SU-DHL-6 (cell line): ENCODE measurements around the gene GSC.

Experiments used
- H2AFZ ChIP-seq: fragments of 200-600 bp; sonication (generic); 2 replicates; pipeline ENCODE4 v1.6.1; 2014; ENCODE audit warnings: low read depth, mild to moderate bottlenecking, moderate library complexity, mixed read lengths, antibody characterized with exemption, low read length; ENCODE audit not compliant: severe bottlenecking
- H3F3A ChIP-seq: fragments of 200-600 bp; shearing (Covaris generic); 2 replicates; pipeline ENCODE4 v1.6.0; 2016; ENCODE audit warnings: antibody characterized with exemption, mild to moderate bottlenecking; ENCODE audit not compliant: insufficient read depth
- H3K27ac ChIP-seq: fragments of 200-600 bp; sonication (generic); 2 replicates; pipeline ENCODE4 v1.5.1; 2016; ENCODE audit warnings: low read depth, mild to moderate bottlenecking, low read length, moderate library complexity, mixed read lengths
- H3K27me3 ChIP-seq: fragments of 200-600 bp; sonication (generic), shearing (Covaris generic); 2 replicates; pipeline ENCODE4 v1.6.0; 2014; ENCODE audit warnings: mild to moderate bottlenecking, low read length
- H3K36me3 ChIP-seq: fragments of 200-600 bp; sonication (generic); 2 replicates; pipeline ENCODE4 v1.6.1; 2014; ENCODE audit warnings: mild to moderate bottlenecking, low read length, mixed read lengths
- H3K4me2 ChIP-seq: fragments of 300-600, 200-600 bp; shearing (Covaris generic), sonication (generic); 2 replicates; pipeline ENCODE4 v1.6.0; 2014; ENCODE audit warnings: low read length, low read depth, mild to moderate bottlenecking; ENCODE audit not compliant: poor library complexity, severe bottlenecking
- H3K4me3 ChIP-seq: fragments of 200-600 bp; sonication (generic); 2 replicates; pipeline ENCODE4 v1.5.1; 2014; ENCODE audit warnings: antibody characterized with exemption, low read length, mild to moderate bottlenecking, mixed read lengths; ENCODE audit not compliant: insufficient read depth, poor library complexity, severe bottlenecking
- H3K79me2 ChIP-seq: fragments of 200-600 bp; sonication (generic); 2 replicates; pipeline ENCODE4 v1.6.1; 2014; ENCODE audit warnings: mild to moderate bottlenecking, low read length, moderate library complexity; ENCODE audit not compliant: insufficient read depth
- H3K9ac ChIP-seq: fragments of 200-600 bp; sonication (generic); 2 replicates; pipeline ENCODE4 v1.7.0; 2014; ENCODE audit warnings: mild to moderate bottlenecking, low read length
- H3K9me2 ChIP-seq: fragments of 200-600 bp; sonication (generic); replicated peaks from 2 replicates; pipeline ENCODE4 v1.6.1; 2014; ENCODE audit warnings: low read length; ENCODE audit not compliant: insufficient read depth
- H3K9me3 ChIP-seq: fragments of 200-600 bp; sonication (generic); 2 replicates; pipeline ENCODE4 v1.6.1; 2014; ENCODE audit warnings: low read length, mixed read lengths; ENCODE audit not compliant: insufficient read depth
- H4K20me1 ChIP-seq: fragments of 200-600 bp; sonication (generic); 2 replicates; pipeline ENCODE4 v1.6.1; 2014; ENCODE audit warnings: low read depth, mild to moderate bottlenecking, antibody characterized with exemption, low read length, moderate library complexity, mixed read lengths
- EZH2phosphoT487 ChIP-seq: fragments of 200-600 bp; sonication (generic), shearing (Covaris generic); conservative IDR thresholded peaks from 2 replicates; pipeline ENCODE4 v1.6.1; 2018; ENCODE audit warnings: mild to moderate bottlenecking, antibody characterized with exemption, low read length, moderate library complexity, mixed read lengths
- TF ChIP-seq, protein P1 (sequence below): fragments of 200-600 bp; sonication (generic); IDR thresholded peaks from one replicate; pipeline ENCODE4 v1.5.1; 2017; ENCODE audit warnings: antibody characterized with exemption, mild to moderate bottlenecking, low read length, moderate library complexity; ENCODE audit not compliant: insufficient read depth, poor library complexity, severe bottlenecking

The GSC gene

DNA sequence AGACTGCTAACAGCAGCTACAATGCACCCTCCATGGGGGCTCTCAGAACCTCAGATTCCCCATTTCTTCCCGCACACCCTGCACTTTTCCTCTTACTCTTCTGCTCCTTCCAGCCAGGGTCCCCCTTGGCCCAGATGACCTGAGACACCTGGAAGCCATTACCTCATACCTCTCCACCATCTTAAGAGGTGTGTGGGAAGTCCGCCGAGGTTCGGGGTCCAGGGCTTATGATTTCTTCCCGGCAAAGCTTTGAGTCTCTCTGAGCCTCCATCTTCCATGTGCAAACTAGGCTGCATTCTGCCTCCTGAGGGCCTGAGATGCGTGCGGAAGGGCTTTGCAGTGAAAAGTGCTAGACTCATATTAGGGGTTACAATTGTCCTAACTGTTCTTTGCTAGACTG is 5.3 kb downstream of the GSC start:
- Histone ChIP-seq H3K9ac (no peak overlapping the region), H3K27ac (no peak overlapping the region), H2AFZ (no peak overlapping the region), H3K79me2 (no peaks in the 10 kb centered on the region), H3K4me2 (no peak overlapping the region), H4K20me1 (no peaks in the 10 kb centered on the region), H3F3A (no peaks in the 10 kb centered on the region), H3K4me3 (no peak overlapping the region), H3K36me3 (no peaks in the 10 kb centered on the region), H3K27me3 (no peaks in the 10 kb centered on the region), H3K9me2 (no peaks in the 10 kb centered on the region), H3K9me3 (no peaks in the 10 kb centered on the region)
- TF ChIP-seq, protein P1, sequence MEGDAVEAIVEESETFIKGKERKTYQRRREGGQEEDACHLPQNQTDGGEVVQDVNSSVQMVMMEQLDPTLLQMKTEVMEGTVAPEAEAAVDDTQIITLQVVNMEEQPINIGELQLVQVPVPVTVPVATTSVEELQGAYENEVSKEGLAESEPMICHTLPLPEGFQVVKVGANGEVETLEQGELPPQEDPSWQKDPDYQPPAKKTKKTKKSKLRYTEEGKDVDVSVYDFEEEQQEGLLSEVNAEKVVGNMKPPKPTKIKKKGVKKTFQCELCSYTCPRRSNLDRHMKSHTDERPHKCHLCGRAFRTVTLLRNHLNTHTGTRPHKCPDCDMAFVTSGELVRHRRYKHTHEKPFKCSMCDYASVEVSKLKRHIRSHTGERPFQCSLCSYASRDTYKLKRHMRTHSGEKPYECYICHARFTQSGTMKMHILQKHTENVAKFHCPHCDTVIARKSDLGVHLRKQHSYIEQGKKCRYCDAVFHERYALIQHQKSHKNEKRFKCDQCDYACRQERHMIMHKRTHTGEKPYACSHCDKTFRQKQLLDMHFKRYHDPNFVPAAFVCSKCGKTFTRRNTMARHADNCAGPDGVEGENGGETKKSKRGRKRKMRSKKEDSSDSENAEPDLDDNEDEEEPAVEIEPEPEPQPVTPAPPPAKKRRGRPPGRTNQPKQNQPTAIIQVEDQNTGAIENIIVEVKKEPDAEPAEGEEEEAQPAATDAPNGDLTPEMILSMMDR = no peak
- no peak for TF ChIP-seq EZH2phosphoT487

DNA sequence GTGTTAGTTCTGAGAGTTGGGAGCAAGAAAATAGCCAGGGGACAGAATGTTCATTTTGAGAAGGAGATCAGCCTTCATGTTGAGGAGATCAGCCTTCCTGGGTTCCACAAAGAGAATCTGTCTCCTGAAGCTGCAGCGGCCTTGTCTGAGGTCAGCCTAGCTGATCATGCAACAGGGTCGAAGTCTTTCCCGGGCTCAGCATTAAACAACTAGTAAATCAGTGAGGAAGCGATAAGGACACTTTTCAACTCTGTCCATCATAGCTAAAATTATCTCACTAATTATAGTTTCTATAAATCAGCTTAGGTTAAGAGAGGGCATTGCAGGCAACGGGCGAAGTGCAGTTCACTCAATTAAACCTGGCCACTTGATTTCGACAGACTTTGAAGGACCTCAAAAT is 7.5 kb downstream of the GSC start:
- Histone ChIP-seq H3K27ac (no peak overlapping the region), H3F3A (no peaks in the 10 kb centered on the region), H3K4me2 (no peak overlapping the region), H3K4me3 (no peak overlapping the region), H3K9ac (no peak overlapping the region), H3K27me3 (no peaks in the 10 kb centered on the region), H3K79me2 (no peaks in the 10 kb centered on the region), H3K9me2 (no peaks in the 10 kb centered on the region), H3K9me3 (no peaks in the 10 kb centered on the region), H4K20me1 (no peaks in the 10 kb centered on the region), H2AFZ (no peak overlapping the region), H3K36me3 (no peaks in the 10 kb centered on the region)
- TF ChIP-seq EZH2phosphoT487 = no peak
- TF ChIP-seq, protein P1 = no peak

DNA sequence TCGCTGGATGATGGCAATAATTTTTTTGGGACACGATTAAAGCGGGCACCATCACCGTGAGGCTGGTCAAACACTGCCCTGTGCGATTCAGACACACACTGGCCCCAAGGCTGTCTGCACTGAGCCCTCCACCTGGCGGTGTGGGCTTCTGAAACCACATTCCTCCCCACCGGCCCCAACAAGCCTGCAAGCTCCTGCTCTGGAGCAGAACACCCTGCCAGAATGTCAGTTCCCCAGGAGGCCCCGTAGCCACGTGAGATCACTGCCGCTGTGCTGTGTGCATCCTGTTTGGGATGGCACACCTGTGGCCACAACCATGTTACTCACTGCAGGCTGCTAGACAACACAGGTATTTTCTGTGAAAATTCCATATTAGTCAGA is 7.9 kb downstream of the GSC start:
- Histone ChIP-seq H3K79me2 (no peaks in the 10 kb centered on the region), H3K4me2 (no peak overlapping the region), H3K27me3 (no peaks in the 10 kb centered on the region), H3K9ac (no peak overlapping the region), H3K4me3 (no peak overlapping the region), H3F3A (no peaks in the 10 kb centered on the region), H4K20me1 (no peaks in the 10 kb centered on the region), H3K27ac (no peak overlapping the region), H3K9me2 (no peaks in the 10 kb centered on the region), H3K36me3 (no peaks in the 10 kb centered on the region), H3K9me3 (no peaks in the 10 kb centered on the region), H2AFZ (no peak overlapping the region)
- TF ChIP-seq, protein P1 = no peak
- TF ChIP-seq EZH2phosphoT487 = no peak
